ENCODE measurements around the gene TPD52L1. TPM values are rescaled to one million over a fixed set of nuclear protein-coding genes. Genes with fewer than 3 reads are reported as not detected.

Gene TPD52L1
- total and polyA plus RNA-seq, 3 experiments from 2014 or later = 0.18 TPM; not detected in 2

DNA sequence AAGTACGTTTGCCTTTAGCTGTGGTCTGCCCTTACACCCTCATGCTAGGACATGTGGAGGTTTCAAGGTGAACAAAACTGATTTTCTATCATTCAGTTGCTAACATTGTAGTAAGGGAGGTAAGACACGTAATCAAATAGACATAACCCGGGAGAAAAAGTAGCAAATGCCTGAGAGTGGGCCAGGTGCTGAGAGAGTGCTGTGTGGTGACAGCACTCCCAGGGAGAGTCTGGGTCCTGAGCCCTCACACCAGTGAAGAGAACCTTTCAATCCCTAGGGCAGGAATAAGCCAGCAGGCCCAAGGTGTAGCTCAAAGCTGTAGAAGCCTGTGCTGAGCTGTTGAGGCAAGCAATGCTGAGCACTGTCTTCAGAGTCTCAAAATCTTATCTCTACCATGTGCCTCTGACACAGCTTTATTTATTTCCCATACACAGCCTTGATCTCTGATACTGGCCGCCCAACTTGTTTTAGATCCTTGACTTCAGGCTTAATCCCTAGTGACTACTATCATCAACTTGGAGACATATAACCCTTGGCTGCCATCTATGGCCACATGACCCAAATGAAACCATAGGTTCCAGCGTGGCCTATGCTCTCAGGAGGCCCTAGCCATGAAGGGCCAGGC, 55.2 kb downstream of the TPD52L1 start:
- Mint-ChIP-seq H3K27ac (no peak overlapping the region), H3K9me3 (no peaks in the 10 kb centered on the region), H3K4me1 (no peaks in the 10 kb centered on the region), H3K4me3 (no peak overlapping the region), H3K36me3 (no peaks in the 10 kb centered on the region), H3K27me3 (peaks cover 8 to 15% of the 10 kb centered on the region in 2 donors)
- Histone ChIP-seq H3K4me1 (ENCODE audit: insufficient read depth, low read length) (no peaks in the 10 kb centered on the region), H3K27me3 (ENCODE audit: insufficient read depth, low read length, poor library complexity, severe bottlenecking) (no peaks in the 10 kb centered on the region), H3K27ac (ENCODE audit: low read depth, low read length) (no peak overlapping the region), H3K9me3 (ENCODE audit: low read length) (no peaks in the 10 kb centered on the region), H3K4me3 (ENCODE audit: low read length) (no peak overlapping the region), H3K36me3 (ENCODE audit: insufficient read depth, low read length) (no peaks in the 10 kb centered on the region)
- ChIA-PET POLR2A (no interaction called here), CTCF (no interaction called here)
- no peak for DNase-seq

- POLR2A ChIA-PET = no interaction called here
- Mint-ChIP-seq H3K9me3 (no peaks in the 10 kb centered on the region), H3K4me1 (no peaks in the 10 kb centered on the region), H3K27ac (no peak overlapping the region), H3K36me3 (no peaks in the 10 kb centered on the region), H3K4me3 (no peak overlapping the region), H3K27me3 (peaks cover 8 to 14% of the 10 kb centered on the region in 2 donors)
- H3K9me3 ChIP-seq (ENCODE audit: low read length) = no peaks in the 10 kb centered on the region
- DNase-seq = no peak
- H3K36me3 ChIP-seq (ENCODE audit: insufficient read depth, low read length) = no peaks in the 10 kb centered on the region
- no peaks in the 10 kb centered on the region for H3K27me3 ChIP-seq (ENCODE audit: insufficient read depth, low read length, poor library complexity, severe bottlenecking)
- H3K4me1 ChIP-seq (ENCODE audit: insufficient read depth, low read length) = no peaks in the 10 kb centered on the region
- no peak overlapping the region for H3K27ac ChIP-seq (ENCODE audit: low read depth, low read length)
- CTCF ChIA-PET = no interaction called here
- H3K4me3 ChIP-seq (ENCODE audit: low read length) = no peak overlapping the region
These were observed 57.1 kb downstream of the TPD52L1 start for GRCh38 chr6:125210667-125211066.

GRCh38 chr6:125211352-125211751, 57.8 kb downstream of the TPD52L1 start:
- H3K27me3 Mint-ChIP-seq = peaks cover 9 to 14% of the 10 kb centered on the region in 2 donors
- DNase-seq = no peak
- Histone ChIP-seq H3K4me3 (ENCODE audit: low read length) (no peak overlapping the region), H3K9me3 (ENCODE audit: low read length) (no peaks in the 10 kb centered on the region), H3K27me3 (ENCODE audit: insufficient read depth, low read length, poor library complexity, severe bottlenecking) (no peaks in the 10 kb centered on the region), H3K36me3 (ENCODE audit: insufficient read depth, low read length) (no peaks in the 10 kb centered on the region), H3K27ac (ENCODE audit: low read depth, low read length) (no peak overlapping the region), H3K4me1 (ENCODE audit: insufficient read depth, low read length) (no peaks in the 10 kb centered on the region)
- ChIA-PET POLR2A (no interaction called here), CTCF (no interaction called here)
- no peak overlapping the region for H3K4me3 Mint-ChIP-seq
- no peaks in the 10 kb centered on the region for H3K4me1 Mint-ChIP-seq
- H3K36me3 Mint-ChIP-seq = no peaks in the 10 kb centered on the region
- H3K9me3 Mint-ChIP-seq = no peaks in the 10 kb centered on the region
- H3K27ac Mint-ChIP-seq = peak overlapping the region in 1 of 8 donors; percentile 62

DNA sequence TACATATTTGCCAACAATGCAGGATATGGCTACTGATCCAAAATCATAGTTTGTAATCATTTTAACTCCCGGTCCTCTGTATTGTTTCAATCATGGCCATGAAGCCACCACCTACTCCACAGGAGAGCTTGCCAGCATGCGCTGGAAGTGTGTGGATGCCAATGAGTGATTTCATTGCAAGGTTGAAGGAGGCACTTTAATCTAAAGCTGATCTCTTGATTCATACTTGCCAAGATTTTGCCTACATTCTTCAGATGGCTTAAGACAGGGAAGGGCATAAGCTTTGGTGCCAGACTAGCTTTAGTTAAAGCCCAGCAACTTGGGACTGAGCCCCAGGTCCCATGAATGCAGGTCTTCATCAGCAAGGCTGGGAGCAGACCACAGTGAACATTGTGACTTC, 58.8 kb downstream of the TPD52L1 start:
- CTCF ChIA-PET = no interaction called here
- H3K27ac Mint-ChIP-seq = no peak overlapping the region

DNA sequence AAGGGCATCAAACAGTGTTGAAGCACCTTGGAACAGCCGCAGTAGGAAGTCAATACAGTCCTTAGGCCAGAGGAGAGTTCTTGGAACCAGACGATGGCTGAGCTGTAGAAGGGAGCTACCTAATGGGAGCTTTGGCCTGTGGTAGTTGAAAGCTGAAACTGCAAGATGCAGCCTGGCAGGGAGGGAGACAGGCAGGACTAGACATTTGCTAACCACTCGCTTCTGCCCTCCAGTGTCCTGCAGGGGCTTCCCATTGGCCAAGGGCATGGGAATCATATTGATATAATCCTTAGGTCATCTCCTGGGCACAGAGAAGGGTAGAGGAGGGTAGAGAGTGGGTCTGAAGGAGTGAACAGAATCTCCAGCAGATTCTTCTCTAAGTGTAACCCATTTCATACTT, 60.4 kb downstream of the TPD52L1 start:
- Histone ChIP-seq H3K36me3 (ENCODE audit: insufficient read depth, low read length) (no peaks in the 10 kb centered on the region), H3K4me1 (ENCODE audit: insufficient read depth, low read length) (no peaks in the 10 kb centered on the region), H3K4me3 (ENCODE audit: low read length) (no peak overlapping the region), H3K9me3 (ENCODE audit: low read length) (no peaks in the 10 kb centered on the region), H3K27ac (ENCODE audit: low read depth, low read length) (no peak overlapping the region), H3K27me3 (ENCODE audit: insufficient read depth, low read length, poor library complexity, severe bottlenecking) (no peaks in the 10 kb centered on the region)
- Mint-ChIP-seq H3K4me1 (no peaks in the 10 kb centered on the region), H3K27ac (no peak overlapping the region), H3K4me3 (no peak overlapping the region), H3K36me3 (no peaks in the 10 kb centered on the region), H3K9me3 (no peaks in the 10 kb centered on the region), H3K27me3 (peaks cover 13 to 14% of the 10 kb centered on the region in 2 donors)
- no peak for DNase-seq
- ChIA-PET CTCF (interaction anchor here (0.9 kb wide), 1 partner anchor 12 kb away, joined by 3 read pairs; no protein-coding TSS in a partner anchor), POLR2A (no interaction called here)

More for the DNA sequence above, 58.8 kb downstream of the TPD52L1 start:
- POLR2A ChIA-PET = no interaction called here
- Histone ChIP-seq H3K27ac (ENCODE audit: low read depth, low read length) (no peak overlapping the region), H3K36me3 (ENCODE audit: insufficient read depth, low read length) (no peaks in the 10 kb centered on the region), H3K9me3 (ENCODE audit: low read length) (no peaks in the 10 kb centered on the region), H3K4me1 (ENCODE audit: insufficient read depth, low read length) (no peaks in the 10 kb centered on the region), H3K27me3 (ENCODE audit: insufficient read depth, low read length, poor library complexity, severe bottlenecking) (no peaks in the 10 kb centered on the region), H3K4me3 (ENCODE audit: low read length) (no peak overlapping the region)
- no peak overlapping the region for H3K4me3 Mint-ChIP-seq
- no peaks in the 10 kb centered on the region for H3K36me3 Mint-ChIP-seq
- DNase-seq = no peak
- H3K4me1 Mint-ChIP-seq = no peaks in the 10 kb centered on the region
- peaks cover 4 to 14% of the 10 kb centered on the region in 2 donors for H3K27me3 Mint-ChIP-seq
- no peaks in the 10 kb centered on the region for H3K9me3 Mint-ChIP-seq

DNA sequence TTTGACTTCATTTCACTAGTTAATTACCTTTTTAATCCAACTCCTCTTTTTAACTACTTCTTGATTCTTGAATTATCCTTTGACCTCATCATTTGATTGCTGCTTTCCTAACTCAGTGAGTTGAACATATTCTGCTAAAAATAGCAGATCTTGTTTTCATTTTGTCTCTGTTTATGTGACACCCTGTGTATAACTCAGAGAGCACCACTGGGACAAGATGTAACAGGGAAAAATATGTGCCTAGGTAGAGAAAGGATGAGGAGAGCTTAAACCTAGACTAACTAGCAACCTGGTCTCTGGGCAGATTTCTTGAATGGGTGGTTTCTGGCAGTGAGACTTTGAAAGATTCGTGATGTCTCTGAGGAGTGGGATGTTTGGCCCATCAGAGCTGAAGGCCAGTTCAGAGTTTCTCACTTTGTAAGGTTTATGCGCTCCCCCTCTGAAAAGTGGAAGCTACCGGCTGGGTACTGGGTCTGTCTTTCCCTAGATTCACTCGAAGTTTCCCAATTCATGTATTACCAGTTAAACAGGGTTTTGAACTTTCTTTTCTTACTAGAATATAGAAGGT, 61.8 kb downstream of the TPD52L1 start:
- Histone ChIP-seq H3K36me3 (ENCODE audit: insufficient read depth, low read length) (no peaks in the 10 kb centered on the region), H3K4me3 (ENCODE audit: low read length) (no peak overlapping the region), H3K27ac (ENCODE audit: low read depth, low read length) (no peak overlapping the region), H3K9me3 (ENCODE audit: low read length) (no peaks in the 10 kb centered on the region), H3K4me1 (ENCODE audit: insufficient read depth, low read length) (no peaks in the 10 kb centered on the region), H3K27me3 (ENCODE audit: insufficient read depth, low read length, poor library complexity, severe bottlenecking) (no peaks in the 10 kb centered on the region)
- Mint-ChIP-seq H3K4me1 (no peaks in the 10 kb centered on the region), H3K27me3 (peaks cover 13 to 14% of the 10 kb centered on the region in 2 donors), H3K27ac (peak overlapping the region in 1 of 8 donors; percentile 1), H3K9me3 (no peaks in the 10 kb centered on the region), H3K4me3 (no peak overlapping the region), H3K36me3 (no peaks in the 10 kb centered on the region)
- DNase-seq = no peak
- ChIA-PET CTCF (no interaction called here), POLR2A (no interaction called here)

GRCh38 chr6:125216015-125216414, 62.4 kb downstream of the TPD52L1 start:
- H3K9me3 ChIP-seq (ENCODE audit: low read length) = no peaks in the 10 kb centered on the region
- Mint-ChIP-seq H3K9me3 (no peaks in the 10 kb centered on the region), H3K27me3 (peaks cover 14% of the 10 kb centered on the region in 2 donors), H3K4me3 (no peak overlapping the region), H3K36me3 (no peaks in the 10 kb centered on the region), H3K4me1 (no peaks in the 10 kb centered on the region), H3K27ac (no peak overlapping the region)
- H3K36me3 ChIP-seq (ENCODE audit: insufficient read depth, low read length) = no peaks in the 10 kb centered on the region
- ChIA-PET POLR2A (no interaction called here), CTCF (no interaction called here)
- H3K4me1 ChIP-seq (ENCODE audit: insufficient read depth, low read length) = no peaks in the 10 kb centered on the region
- H3K27me3 ChIP-seq (ENCODE audit: insufficient read depth, low read length, poor library complexity, severe bottlenecking) = no peaks in the 10 kb centered on the region
- no peak overlapping the region for H3K27ac ChIP-seq (ENCODE audit: low read depth, low read length)
- H3K4me3 ChIP-seq (ENCODE audit: low read length) = no peak overlapping the region
- DNase-seq = no peak

DNA sequence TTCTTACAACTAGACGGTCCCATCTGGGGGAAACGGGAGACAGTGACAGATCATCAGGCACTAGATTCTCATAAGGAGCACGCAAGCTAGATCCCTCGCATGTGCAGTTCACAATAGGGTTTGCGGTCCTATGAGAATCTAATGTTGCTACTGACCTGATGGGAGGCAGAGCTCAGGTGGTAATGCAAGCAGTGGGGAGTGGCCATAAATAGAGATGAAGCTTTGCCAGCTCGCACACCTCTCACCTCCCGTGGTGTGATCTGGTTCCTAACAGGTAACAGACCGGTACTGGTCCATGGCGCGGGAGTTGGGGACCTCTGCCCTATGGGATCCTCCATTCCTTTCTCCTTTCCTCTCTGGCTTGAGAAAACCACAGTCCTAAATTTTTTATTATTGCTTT, 63.8 kb downstream of the TPD52L1 start:
- H3K27ac ChIP-seq (ENCODE audit: low read depth, low read length) = no peak overlapping the region
- ChIA-PET CTCF (no interaction called here), POLR2A (no interaction called here)
- no peaks in the 10 kb centered on the region for H3K4me1 ChIP-seq (ENCODE audit: insufficient read depth, low read length)
- Mint-ChIP-seq H3K27ac (no peak overlapping the region), H3K4me1 (no peaks in the 10 kb centered on the region), H3K4me3 (no peak overlapping the region), H3K27me3 (peaks cover 14% of the 10 kb centered on the region in 2 donors), H3K9me3 (no peaks in the 10 kb centered on the region), H3K36me3 (no peaks in the 10 kb centered on the region)
- no peaks in the 10 kb centered on the region for H3K9me3 ChIP-seq (ENCODE audit: low read length)
- no peaks in the 10 kb centered on the region for H3K27me3 ChIP-seq (ENCODE audit: insufficient read depth, low read length, poor library complexity, severe bottlenecking)
- H3K4me3 ChIP-seq (ENCODE audit: low read length) = no peak overlapping the region
- H3K36me3 ChIP-seq (ENCODE audit: insufficient read depth, low read length) = no peaks in the 10 kb centered on the region
- DNase-seq = no peak
